Activated CD4-positive, alpha-beta T cell treated with anti-CD3 and anti-CD28 coated beads, Interleukin-2, amount 10 ng/mL, durations not matched to agents 7 days and 5 days (primary cell): ENCODE measurements around the gene ABI3. TPM values are rescaled to one million over a fixed set of nuclear protein-coding genes. Genes with fewer than 3 reads are reported as not detected.
"Not testable (repeated sequence)": the region's sequence is repeated elsewhere in the genome, so short reads cannot be mapped to it uniquely, and the experiment has no call there.

ENCODE experiments used
- CTCF ChIA-PET: fragments of 350-600 bp; sonication (Branson Sonifier 250); formaldehyde crosslinking; loops from one replicate; lab custom pipeline; 2021; ENCODE audit warnings: antibody characterized with exemption; lab: Charles Lee
- POLR2A ChIA-PET: fragments of 350-600 bp; sonication (Branson Sonifier 250); formaldehyde crosslinking; loops from one replicate; lab custom pipeline; 2021; ENCODE audit warnings: antibody characterized with exemption; lab: Charles Lee
- DNase-seq: peaks from one replicate; pipeline ENCODE4 v3.0.0-alpha.2; 2020
- H3K27ac Mint-ChIP-seq: one replicate; pipeline ENCODE4 v1.8.0; 2021; ENCODE audit warnings: mild to moderate bottlenecking, moderate library complexity, mixed read lengths
- H3K27me3 Mint-ChIP-seq: one replicate; pipeline ENCODE4 v1.8.0; 2021; ENCODE audit warnings: mixed read lengths
- H3K36me3 Mint-ChIP-seq: one replicate; pipeline ENCODE4 v1.8.0; 2021; ENCODE audit warnings: low read depth, mixed read lengths
- H3K4me1 Mint-ChIP-seq: one replicate; pipeline ENCODE4 v1.8.0; 2021; ENCODE audit warnings: mixed read lengths
- H3K4me3 Mint-ChIP-seq: one replicate; pipeline ENCODE4 v1.8.0; 2021; ENCODE audit warnings: mild to moderate bottlenecking, moderate library complexity, mixed read lengths
- H3K9me3 Mint-ChIP-seq: one replicate; pipeline ENCODE4 v1.8.0; 2021; ENCODE audit warnings: mixed read lengths
- total RNA-seq, 2 experiments: library from RNA; stranded (reverse); gene quantifications; one replicate each; pipeline ENCODE4 v1.2.3, GENCODE V29; 2021

Gene ABI3
- total RNA-seq, 2 experiments from 2014 or later, result 58.4 to 59.4 TPM

GRCh38 chr17:49249292-49249794 is 38.8 kb downstream of the ABI3 start:
- no peak for DNase-seq
- no peaks in the 10 kb centered on the region for H3K36me3 Mint-ChIP-seq
- no peaks in the 10 kb centered on the region for H3K4me1 Mint-ChIP-seq
- H3K4me3 Mint-ChIP-seq, result no peak overlapping the region
- H3K27ac Mint-ChIP-seq, result no peak overlapping the region
- H3K27me3 Mint-ChIP-seq, result peaks cover 11% of the 10 kb centered on the region
- CTCF ChIA-PET, result no interaction called here
- H3K9me3 Mint-ChIP-seq, result no peaks in the 10 kb centered on the region
- POLR2A ChIA-PET, result no interaction called here

DNA sequence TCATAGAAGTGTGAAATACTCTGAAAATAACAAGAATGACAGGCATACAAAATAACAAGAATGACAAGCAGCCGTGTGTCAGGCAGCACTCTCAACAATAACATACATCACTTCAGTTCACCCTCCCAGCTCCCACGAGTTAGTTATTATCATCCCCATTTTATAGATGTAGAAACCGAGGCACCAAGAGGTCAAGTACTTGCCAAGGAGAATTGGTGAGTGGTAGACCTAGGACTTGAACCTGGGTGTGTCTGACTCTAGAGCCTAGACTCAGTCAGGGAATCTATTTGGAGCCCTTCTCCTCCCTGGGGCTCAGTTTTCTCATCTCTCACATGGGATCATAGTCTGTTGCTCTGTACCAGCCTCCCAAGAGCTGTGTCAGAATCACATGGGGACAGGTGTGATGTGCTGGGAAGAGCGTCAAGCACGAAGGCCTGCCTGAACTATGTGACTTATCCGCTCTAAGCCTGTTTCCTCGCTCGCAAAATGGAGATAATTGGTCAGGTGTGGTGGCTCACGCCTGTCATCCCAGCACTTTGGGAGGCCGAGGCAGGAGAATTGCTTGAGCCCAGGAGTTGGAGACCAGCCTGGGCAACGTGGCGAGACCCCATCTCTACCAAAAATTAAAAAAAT is 39.5 kb downstream of the ABI3 start:
- POLR2A ChIA-PET, result no interaction called here
- Mint-ChIP-seq H3K36me3 (no peaks in the 10 kb centered on the region), H3K9me3 (no peaks in the 10 kb centered on the region), H3K27ac (no peak overlapping the region), H3K27me3 (peaks cover 11% of the 10 kb centered on the region), H3K4me3 (no peak overlapping the region), H3K4me1 (no peaks in the 10 kb centered on the region)
- CTCF ChIA-PET, result no interaction called here
- DNase-seq, result no peak

- ChIA-PET POLR2A (no interaction called here), CTCF (no interaction called here)
- Mint-ChIP-seq H3K4me1 (no peaks in the 10 kb centered on the region), H3K4me3 (no peak overlapping the region), H3K36me3 (no peaks in the 10 kb centered on the region), H3K27ac (no peak overlapping the region), H3K9me3 (no peaks in the 10 kb centered on the region), H3K27me3 (peaks cover 9% of the 10 kb centered on the region)
- DNase-seq, result no peak
These were observed 41.7 kb downstream of the ABI3 start for GRCh38 chr17:49252148-49252695.

DNA sequence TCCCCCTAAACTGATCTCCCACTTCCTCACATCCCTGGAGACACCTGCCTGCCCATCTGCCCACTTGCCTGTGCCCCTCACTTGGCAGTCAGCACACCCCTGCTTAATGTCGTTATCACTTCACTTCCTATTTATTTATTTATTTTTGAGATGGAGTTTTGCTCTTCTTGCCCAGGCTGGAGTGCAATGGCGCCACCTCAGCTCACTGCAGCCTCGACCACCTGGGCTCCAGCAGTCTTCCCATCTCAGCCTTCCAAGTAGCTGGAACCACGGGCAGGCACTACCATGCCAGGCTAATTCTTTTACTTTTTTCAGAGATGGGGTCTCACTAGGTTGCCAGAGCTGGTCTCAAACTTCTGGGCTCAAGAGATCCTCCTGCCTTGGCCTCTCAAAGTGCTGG is 43.6 kb downstream of the ABI3 start:
- Mint-ChIP-seq H3K27ac (no peak overlapping the region), H3K4me1 (no peaks in the 10 kb centered on the region), H3K4me3 (no peak overlapping the region), H3K27me3 (peaks cover 8% of the 10 kb centered on the region), H3K36me3 (no peaks in the 10 kb centered on the region), H3K9me3 (no peaks in the 10 kb centered on the region)
- DNase-seq, result no peak
- ChIA-PET CTCF (interaction anchor here (0.6 to 0.7 kb wide), 2 partner anchors 16 to 96 kb away, joined by 3 to 4 read pairs; no protein-coding TSS in a partner anchor), POLR2A (interaction anchor here (0.6 kb wide), 1 partner anchor 128 kb away, joined by 8 read pairs; no protein-coding TSS in a partner anchor)

DNA sequence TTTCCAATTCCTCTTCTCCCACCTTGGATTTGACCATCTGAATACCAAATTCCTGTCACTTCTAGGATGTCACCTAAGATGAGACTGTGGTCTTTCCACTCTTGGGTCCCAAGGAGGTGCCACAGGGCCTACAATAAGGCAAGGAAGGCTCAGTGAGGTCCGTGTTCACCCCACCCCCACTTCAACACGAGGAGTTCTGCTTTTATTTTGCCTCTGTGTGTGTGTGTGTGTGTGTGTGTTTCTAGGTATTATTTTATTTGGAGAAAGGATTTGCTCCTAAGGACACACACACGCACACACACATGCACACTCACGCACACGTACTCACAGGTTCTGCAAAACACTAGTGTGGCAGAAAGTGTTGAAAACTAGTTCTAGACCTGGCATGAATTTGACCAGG is 44.6 kb downstream of the ABI3 start:
- Mint-ChIP-seq H3K36me3 (no peaks in the 10 kb centered on the region), H3K27ac (no peak overlapping the region), H3K9me3 (no peaks in the 10 kb centered on the region), H3K4me1 (peaks cover 8% of the 10 kb centered on the region), H3K27me3 (peaks cover 8% of the 10 kb centered on the region), H3K4me3 (no peak overlapping the region)
- DNase-seq, result no peak
- POLR2A ChIA-PET, result no interaction called here
- CTCF ChIA-PET, result interaction anchor here (0.7 kb wide), 1 partner anchor 1285 kb away, joined by 5 read pairs; no protein-coding TSS in a partner anchor

DNA sequence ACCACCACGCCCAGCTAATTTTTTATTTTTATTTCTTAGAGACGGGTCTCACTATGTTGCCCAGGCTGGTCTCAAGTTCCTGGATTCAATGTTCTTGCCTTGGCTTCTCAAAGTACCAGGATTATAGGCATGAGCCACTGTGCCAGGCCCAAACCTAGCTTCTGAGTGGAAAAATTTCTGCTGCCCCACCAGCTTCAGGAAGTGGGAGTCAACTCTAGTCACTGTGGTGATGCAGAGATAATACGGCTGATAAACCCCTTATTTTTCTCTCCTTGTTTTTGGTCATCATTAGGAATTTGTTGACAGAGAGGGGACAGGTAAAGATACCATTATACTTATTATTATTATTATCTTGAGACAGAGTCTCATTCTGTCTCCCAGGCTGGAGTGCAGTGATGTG is 47.9 kb downstream of the ABI3 start:
- peaks cover 13% of the 10 kb centered on the region for H3K27me3 Mint-ChIP-seq
- no peaks in the 10 kb centered on the region for H3K9me3 Mint-ChIP-seq
- CTCF ChIA-PET, result interaction anchor here (0.6 kb wide), 1 partner anchor 80 kb away, joined by 4 read pairs; no protein-coding TSS in a partner anchor
- POLR2A ChIA-PET, result no interaction called here
- no peaks in the 10 kb centered on the region for H3K36me3 Mint-ChIP-seq
- peaks cover 17% of the 10 kb centered on the region for H3K4me1 Mint-ChIP-seq
- DNase-seq, result no peak
- H3K4me3 Mint-ChIP-seq, result no peak overlapping the region
- no peak overlapping the region for H3K27ac Mint-ChIP-seq

DNA sequence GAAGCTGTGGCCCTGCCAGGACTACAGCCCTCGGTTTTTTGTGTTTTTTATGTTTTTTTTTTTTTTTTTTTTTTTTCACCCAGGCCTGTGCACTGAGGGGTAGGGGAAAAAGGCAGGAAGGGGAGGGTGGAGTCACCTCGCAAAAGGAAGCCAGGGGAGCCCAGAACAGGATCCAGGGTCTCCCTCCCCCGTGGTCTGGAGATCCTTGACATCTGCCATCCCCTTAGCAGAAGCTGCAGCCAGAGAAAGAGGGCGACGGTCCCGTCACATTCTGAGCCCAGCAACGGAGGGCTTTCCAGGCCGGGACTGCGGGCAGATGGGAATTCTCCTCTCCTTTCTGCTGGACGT is 49.1 kb downstream of the ABI3 start:
- H3K4me1 Mint-ChIP-seq, result peaks cover 17% of the 10 kb centered on the region
- peaks cover 16% of the 10 kb centered on the region for H3K27me3 Mint-ChIP-seq
- ChIA-PET CTCF (interaction anchor here (1.3 kb wide), 1 partner anchor 153 kb away, joined by 4 read pairs; no protein-coding TSS in a partner anchor), POLR2A (no interaction called here)
- DNase-seq, result no peak
- H3K36me3 Mint-ChIP-seq, result no peaks in the 10 kb centered on the region
- H3K9me3 Mint-ChIP-seq, result no peaks in the 10 kb centered on the region
- H3K4me3 Mint-ChIP-seq, result peak overlapping the region; percentile 74
- no peak overlapping the region for H3K27ac Mint-ChIP-seq

GRCh38 chr17:49260011-49260816 is 49.7 kb downstream of the ABI3 start:
- POLR2A ChIA-PET, result interaction anchor here (0.5 to 0.6 kb wide), 2 partner anchors 99 to 101 kb away, joined by 3 read pairs; no protein-coding TSS in a partner anchor

DNA sequence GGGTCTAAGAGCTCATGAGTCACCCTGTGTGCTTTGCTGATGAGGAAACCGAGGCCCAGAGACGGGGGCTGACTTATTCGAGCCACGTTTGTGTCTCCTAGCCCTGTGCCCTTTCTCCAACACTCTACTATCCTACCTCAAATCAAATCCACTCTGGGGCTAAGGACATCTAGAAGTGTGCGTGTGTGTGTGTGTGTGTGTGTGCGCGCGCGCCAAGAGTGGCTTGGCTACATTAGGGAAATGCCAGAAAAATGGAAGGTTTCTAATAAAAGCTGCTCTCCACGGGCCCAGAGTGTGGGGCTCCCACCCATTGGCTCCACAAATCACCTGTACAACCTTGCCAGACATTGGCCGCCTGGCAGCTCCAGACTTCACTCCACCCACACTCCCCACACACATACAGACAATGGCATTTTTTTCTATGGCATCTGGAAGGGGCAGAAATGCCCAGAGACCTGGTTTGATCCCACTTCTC is 50.3 kb downstream of the ABI3 start:
- no peak overlapping the region for H3K27ac Mint-ChIP-seq
- H3K4me3 Mint-ChIP-seq, result peak overlapping the region; percentile 68
- peaks cover 16% of the 10 kb centered on the region for H3K27me3 Mint-ChIP-seq
- POLR2A ChIA-PET, result interaction anchor here (0.6 kb wide), 1 partner anchor 100 kb away, joined by 3 read pairs; no protein-coding TSS in a partner anchor
- CTCF ChIA-PET, result interaction anchor here (1.3 kb wide), 1 partner anchor 151 kb away, joined by 4 read pairs; no protein-coding TSS in a partner anchor
- H3K9me3 Mint-ChIP-seq, result no peaks in the 10 kb centered on the region
- DNase-seq, result no peak
- peaks cover 17% of the 10 kb centered on the region for H3K4me1 Mint-ChIP-seq
- no peaks in the 10 kb centered on the region for H3K36me3 Mint-ChIP-seq

More at GRCh38 chr17:49260011-49260816, 49.7 kb downstream of the ABI3 start:
- Mint-ChIP-seq H3K4me3 (peak overlapping the region; percentile 74), H3K36me3 (no peaks in the 10 kb centered on the region), H3K27me3 (peaks cover 16% of the 10 kb centered on the region), H3K9me3 (no peaks in the 10 kb centered on the region), H3K27ac (no peak overlapping the region), H3K4me1 (peaks cover 17% of the 10 kb centered on the region)
- peak; percentile 39 for DNase-seq
- CTCF ChIA-PET, result interaction anchor here (1.3 kb wide), 1 partner anchor 152 kb away, joined by 4 read pairs; no protein-coding TSS in a partner anchor

DNA sequence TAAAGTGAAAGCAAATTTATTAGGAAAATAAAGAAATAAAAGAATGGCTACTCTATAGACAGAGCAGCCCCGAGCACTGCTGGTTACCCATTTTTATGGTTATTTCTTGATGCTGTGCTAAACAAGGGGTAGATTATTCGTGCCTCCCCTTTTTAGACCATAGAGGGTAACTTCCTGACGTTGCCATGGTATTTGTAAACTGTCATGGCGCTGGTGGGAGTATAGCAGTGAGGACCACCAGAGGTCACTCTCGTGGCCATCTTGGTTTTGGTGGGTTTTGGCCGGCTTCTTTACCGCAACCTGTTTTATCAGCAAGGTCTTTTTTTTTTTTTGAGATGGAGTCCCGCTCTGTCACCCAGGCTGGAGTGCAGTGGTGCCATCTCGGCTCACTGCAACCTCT is 51.0 kb downstream of the ABI3 start:
- POLR2A ChIA-PET, H3K36me3 Mint-ChIP-seq, H3K27ac Mint-ChIP-seq, H3K4me3 Mint-ChIP-seq, H3K9me3 Mint-ChIP-seq, DNase-seq, CTCF ChIA-PET: not testable (repeated sequence)
- peaks cover 16% of the 10 kb centered on the region for H3K27me3 Mint-ChIP-seq
- H3K4me1 Mint-ChIP-seq, result peaks cover 17% of the 10 kb centered on the region

DNA sequence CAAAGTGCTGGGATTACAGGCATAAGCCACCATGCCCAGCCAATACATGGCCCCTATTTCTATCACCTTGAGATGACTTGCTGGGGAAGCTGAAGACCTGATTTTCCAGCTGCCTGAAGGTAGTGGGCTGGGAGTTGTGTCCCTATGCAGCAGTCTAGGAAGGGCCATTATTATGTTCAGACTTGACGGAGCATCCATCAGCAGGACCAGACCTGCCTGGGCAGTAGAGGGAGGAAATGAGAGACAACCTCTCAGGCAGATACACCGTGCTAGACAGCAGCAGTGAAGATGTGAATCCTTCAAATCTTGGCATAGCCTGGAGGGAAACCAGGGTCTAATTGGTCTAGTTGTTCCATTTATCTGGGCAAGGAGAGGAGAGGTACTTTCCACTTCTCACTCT is 55.7 kb downstream of the ABI3 start:
- CTCF ChIA-PET, result no interaction called here
- Mint-ChIP-seq H3K36me3 (no peaks in the 10 kb centered on the region), H3K4me1 (peaks cover 1% of the 10 kb centered on the region), H3K4me3 (no peak overlapping the region), H3K27me3 (peaks cover 6% of the 10 kb centered on the region), H3K27ac (no peak overlapping the region), H3K9me3 (no peaks in the 10 kb centered on the region)
- POLR2A ChIA-PET, result no interaction called here
- no peak for DNase-seq

DNA sequence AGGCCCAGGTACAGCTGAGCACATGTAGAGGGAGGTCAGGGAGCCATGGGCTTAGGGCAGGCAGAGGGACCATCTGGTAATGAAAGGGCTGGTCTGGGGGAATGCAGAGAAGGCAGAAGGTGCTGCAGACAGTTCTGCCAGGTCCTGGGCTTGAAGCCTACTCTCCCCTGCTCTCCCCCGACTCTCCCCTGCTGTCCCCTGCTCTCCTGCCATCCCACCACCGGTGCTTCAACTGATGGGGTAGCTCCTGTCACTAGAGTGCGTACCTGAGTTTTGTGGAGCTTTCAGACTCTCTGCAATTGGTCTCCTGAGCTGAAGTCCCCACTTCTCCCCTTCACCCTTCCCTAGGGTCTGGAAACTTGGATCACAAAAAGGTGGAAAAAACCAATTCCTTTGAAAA is 57.4 kb downstream of the ABI3 start:
- Mint-ChIP-seq H3K4me3 (no peak overlapping the region), H3K4me1 (no peaks in the 10 kb centered on the region), H3K27ac (no peak overlapping the region), H3K27me3 (peaks cover 5% of the 10 kb centered on the region), H3K9me3 (no peaks in the 10 kb centered on the region), H3K36me3 (no peaks in the 10 kb centered on the region)
- DNase-seq, result no peak
- ChIA-PET POLR2A (no interaction called here), CTCF (no interaction called here)
